ENCODE measurements around the gene WWTR1. TPM values are rescaled to one million over a fixed set of nuclear protein-coding genes. Genes with fewer than 3 reads are reported as not detected.

WWTR1 gene
- total RNA-seq, 1 experiment from 2014 or later = 73.5 TPM

DNA sequence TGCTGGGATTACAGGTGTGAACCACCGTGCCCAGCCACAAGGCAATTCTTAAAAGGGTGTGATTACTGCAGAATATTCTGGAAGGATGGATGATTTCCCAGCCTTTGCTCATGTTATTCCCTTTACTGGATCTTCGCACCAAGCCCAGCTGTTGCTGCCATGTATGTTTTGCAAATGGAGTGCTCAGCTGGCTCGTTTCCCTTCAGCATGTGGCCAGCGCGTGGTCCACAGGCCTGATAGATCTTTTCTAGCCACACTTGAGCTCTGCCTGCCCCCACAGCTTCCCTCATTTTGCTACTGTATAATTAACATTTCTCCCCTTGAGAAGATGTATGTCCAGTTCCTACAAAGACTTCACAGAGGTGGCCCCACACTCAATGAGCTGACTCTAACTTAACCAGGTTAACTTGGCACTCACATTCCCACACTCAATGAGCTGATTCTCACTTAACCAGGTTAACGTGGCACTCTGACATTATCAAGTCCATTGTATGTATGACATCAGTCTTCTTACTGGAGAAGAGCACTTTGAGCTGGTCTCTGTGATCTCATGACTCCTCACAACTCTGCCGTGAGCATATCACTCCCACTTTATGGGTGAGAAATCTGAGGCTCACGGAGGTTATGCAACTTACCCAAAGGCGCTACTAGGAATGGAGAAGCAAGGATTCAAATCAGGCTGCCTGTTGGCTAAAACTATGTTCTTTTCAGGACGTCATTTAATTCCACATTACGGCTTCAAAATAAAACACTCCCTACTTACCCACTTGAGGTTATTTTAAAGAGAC, 134.1 kb downstream of the WWTR1 start:
- Histone ChIP-seq H3K36me3 (ENCODE audit: low read depth) (peaks cover 48% of the 10 kb centered on the region), H2AFZ (no peak overlapping the region), H3K27me3 (ENCODE audit: insufficient read depth, low read depth) (no peaks in the 10 kb centered on the region), H3K9me3 (ENCODE audit: insufficient read depth, low read depth) (no peaks in the 10 kb centered on the region), H4K20me1 (ENCODE audit: insufficient read depth) (no peaks in the 10 kb centered on the region), H3F3A (ENCODE audit: insufficient read depth, low read depth) (peaks cover 12% of the 10 kb centered on the region), H3K4me3 (no peak overlapping the region), H3K27ac (no peak overlapping the region), H3K79me2 (ENCODE audit: low read depth) (peaks cover 15% of the 10 kb centered on the region; the same call in 1 of the 2 replicates), H3K4me2 (no peak overlapping the region), H3K4me1 (replicated peaks; ENCODE audit: insufficient read depth) (no peaks in the 10 kb centered on the region), H3K9me2 (ENCODE audit: insufficient read depth) (no peaks in the 10 kb centered on the region)
- ChIA-PET CTCF (interaction anchor here (0.5 kb wide), 1 partner anchor 115 kb away, joined by 3 read pairs; no protein-coding TSS in a partner anchor), POLR2A (ENCODE audit: unreplicated experiment) (interaction anchor here (0.6 kb wide), 1 partner anchor 32 kb away, joined by 8 read pairs; no protein-coding TSS in a partner anchor)
- intact Hi-C loops (cut with micrococcal nuclease; ENCODE audit: unreplicated experiment) = no loop called here
- DNase-seq = no peak
- TF ChIP-seq, protein P1, sequence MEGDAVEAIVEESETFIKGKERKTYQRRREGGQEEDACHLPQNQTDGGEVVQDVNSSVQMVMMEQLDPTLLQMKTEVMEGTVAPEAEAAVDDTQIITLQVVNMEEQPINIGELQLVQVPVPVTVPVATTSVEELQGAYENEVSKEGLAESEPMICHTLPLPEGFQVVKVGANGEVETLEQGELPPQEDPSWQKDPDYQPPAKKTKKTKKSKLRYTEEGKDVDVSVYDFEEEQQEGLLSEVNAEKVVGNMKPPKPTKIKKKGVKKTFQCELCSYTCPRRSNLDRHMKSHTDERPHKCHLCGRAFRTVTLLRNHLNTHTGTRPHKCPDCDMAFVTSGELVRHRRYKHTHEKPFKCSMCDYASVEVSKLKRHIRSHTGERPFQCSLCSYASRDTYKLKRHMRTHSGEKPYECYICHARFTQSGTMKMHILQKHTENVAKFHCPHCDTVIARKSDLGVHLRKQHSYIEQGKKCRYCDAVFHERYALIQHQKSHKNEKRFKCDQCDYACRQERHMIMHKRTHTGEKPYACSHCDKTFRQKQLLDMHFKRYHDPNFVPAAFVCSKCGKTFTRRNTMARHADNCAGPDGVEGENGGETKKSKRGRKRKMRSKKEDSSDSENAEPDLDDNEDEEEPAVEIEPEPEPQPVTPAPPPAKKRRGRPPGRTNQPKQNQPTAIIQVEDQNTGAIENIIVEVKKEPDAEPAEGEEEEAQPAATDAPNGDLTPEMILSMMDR (conservative IDR thresholded peaks at IDR 0.05) = no peak
- no peak for TF ChIP-seq EZH2 (IDR thresholded peaks at IDR 0.05; ENCODE audit: low read depth)
- no TSS peak for BruUV-seq (replicated peaks)

DNA sequence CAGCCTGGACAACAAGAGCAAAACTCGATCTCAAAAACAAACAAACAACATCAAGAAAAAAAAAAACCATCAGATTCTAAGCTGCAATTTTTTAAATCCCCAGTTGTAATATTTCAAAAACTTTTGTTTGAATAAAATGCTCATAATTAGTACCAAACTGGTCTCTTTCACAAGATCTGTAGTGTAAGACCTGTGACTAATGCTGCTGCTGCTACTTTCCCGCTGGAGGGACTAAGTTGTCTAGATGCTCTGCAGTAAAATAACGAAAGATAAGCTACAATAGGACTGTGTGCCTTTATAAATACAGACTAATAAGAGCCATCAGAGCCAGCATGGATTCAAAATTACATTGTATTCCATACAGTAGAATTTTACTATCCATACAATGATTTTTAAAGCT, 137.9 kb downstream of the WWTR1 start:
- Histone ChIP-seq H2AFZ (no peak overlapping the region), H3K27me3 (ENCODE audit: insufficient read depth, low read depth) (no peaks in the 10 kb centered on the region), H3K4me2 (no peak overlapping the region), H3K36me3 (ENCODE audit: low read depth) (peaks cover 37% of the 10 kb centered on the region), H3K9me3 (ENCODE audit: insufficient read depth, low read depth) (no peaks in the 10 kb centered on the region), H4K20me1 (ENCODE audit: insufficient read depth) (no peaks in the 10 kb centered on the region), H3K27ac (no peak overlapping the region), H3F3A (ENCODE audit: insufficient read depth, low read depth) (peaks cover 12% of the 10 kb centered on the region), H3K4me1 (replicated peaks; ENCODE audit: insufficient read depth) (no peaks in the 10 kb centered on the region), H3K79me2 (ENCODE audit: low read depth) (no peaks in the 10 kb centered on the region), H3K4me3 (no peak overlapping the region), H3K9me2 (ENCODE audit: insufficient read depth) (no peaks in the 10 kb centered on the region)
- no peak for TF ChIP-seq EZH2 (IDR thresholded peaks at IDR 0.05; ENCODE audit: low read depth)
- TF ChIP-seq, protein P1 (conservative IDR thresholded peaks at IDR 0.05) = no peak
- CTCF ChIA-PET = no interaction called here
- POLR2A ChIA-PET (ENCODE audit: unreplicated experiment) = interaction anchor here (0.6 kb wide), 3 partner anchors 126 to 430 kb away, joined by 4 to 6 read pairs (median 5); no protein-coding TSS in a partner anchor
- intact Hi-C loops (cut with micrococcal nuclease; ENCODE audit: unreplicated experiment) = loop anchor here (10.0 kb wide), 2 partner anchors 415 to 665 kb away; no protein-coding TSS in a partner anchor
- no TSS peak for BruUV-seq (replicated peaks)
- no peak for DNase-seq

DNA sequence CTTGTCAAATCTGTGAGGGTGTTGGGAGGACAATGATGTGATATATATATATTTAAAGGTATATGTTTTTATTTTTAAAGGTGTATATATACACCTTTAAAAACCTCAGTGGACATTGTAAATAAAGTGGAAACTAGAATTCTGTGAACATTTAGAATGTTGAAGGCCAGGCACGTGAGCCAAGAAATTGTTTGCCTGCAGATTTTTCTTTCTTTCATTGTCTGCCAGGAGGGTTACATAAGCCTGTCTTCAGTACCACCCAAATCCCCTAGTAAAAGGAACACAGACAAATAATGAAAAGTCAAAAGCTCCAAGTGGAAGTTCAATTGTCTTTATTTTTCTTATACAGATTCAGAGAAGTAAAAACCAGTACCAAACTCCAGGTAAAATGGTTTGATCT, 140.9 kb downstream of the WWTR1 start:
- intact Hi-C loops (cut with micrococcal nuclease; ENCODE audit: unreplicated experiment) = loop anchor here (10.0 kb wide), 2 partner anchors 418 to 668 kb away; no protein-coding TSS in a partner anchor
- Histone ChIP-seq H3K9me3 (ENCODE audit: insufficient read depth, low read depth) (no peaks in the 10 kb centered on the region), H3K79me2 (ENCODE audit: low read depth) (no peaks in the 10 kb centered on the region), H3K4me1 (replicated peaks; ENCODE audit: insufficient read depth) (no peaks in the 10 kb centered on the region), H3K36me3 (ENCODE audit: low read depth) (peaks cover 20% of the 10 kb centered on the region), H3K4me3 (no peak overlapping the region), H3F3A (ENCODE audit: insufficient read depth, low read depth) (peaks cover 22% of the 10 kb centered on the region; the same call in 1 of the 2 replicates), H2AFZ (no peak overlapping the region), H3K4me2 (no peak overlapping the region), H3K9me2 (ENCODE audit: insufficient read depth) (no peaks in the 10 kb centered on the region), H4K20me1 (ENCODE audit: insufficient read depth) (no peaks in the 10 kb centered on the region), H3K27me3 (ENCODE audit: insufficient read depth, low read depth) (no peaks in the 10 kb centered on the region), H3K27ac (no peak overlapping the region)
- DNase-seq = no peak
- ChIA-PET POLR2A (ENCODE audit: unreplicated experiment) (no interaction called here), CTCF (no interaction called here)
- TF ChIP-seq, protein P1 (conservative IDR thresholded peaks at IDR 0.05) = no peak
- no peak for TF ChIP-seq EZH2 (IDR thresholded peaks at IDR 0.05; ENCODE audit: low read depth)
- no TSS peak for BruUV-seq (replicated peaks)
